Measurements from ENCODE around the gene INHBA.

INHBA gene

DNA sequence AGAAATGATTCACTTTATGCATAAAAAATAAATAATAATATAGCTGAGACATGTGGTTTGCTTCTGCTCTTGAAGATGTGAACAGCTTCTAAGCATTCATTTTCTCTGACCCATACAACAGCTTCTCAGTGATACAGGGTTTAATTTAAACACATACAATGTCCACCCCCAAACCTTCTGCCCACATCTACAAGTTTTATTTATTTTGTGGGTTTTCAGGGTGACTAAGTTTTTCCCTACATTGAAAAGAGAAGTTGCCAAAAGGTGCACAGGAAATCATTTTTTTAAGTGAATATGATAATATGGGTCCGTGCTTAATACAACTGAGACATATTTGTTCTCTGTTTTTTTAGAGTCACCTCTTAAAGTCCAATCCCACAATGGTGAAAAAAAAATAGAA, 17.2 kb downstream of the INHBA start:
- no peak for DNase-seq

GRCh38 chr7:41682422-41682821, 20.5 kb downstream of the INHBA start:
- DNase-seq, result no peak

DNA sequence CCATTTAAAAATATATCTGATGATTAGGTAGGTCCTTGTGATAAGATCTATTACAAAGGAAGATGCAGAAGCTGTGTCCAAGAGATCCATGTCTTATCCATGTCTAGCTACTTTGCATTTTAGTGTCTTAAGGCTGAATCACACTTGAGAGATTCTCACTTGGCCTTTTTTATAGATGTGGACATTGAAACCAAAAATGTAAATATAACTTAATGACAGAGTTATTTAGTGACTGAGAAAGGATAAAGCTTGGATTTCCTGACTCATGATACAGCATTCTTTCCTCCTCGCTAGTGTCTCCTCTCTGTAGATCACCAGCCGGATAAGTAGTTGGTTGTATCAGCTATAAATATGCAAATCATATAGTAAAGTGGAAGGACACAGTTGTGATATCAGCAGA, 23.3 kb downstream of the INHBA start:
- no peak for DNase-seq

DNA sequence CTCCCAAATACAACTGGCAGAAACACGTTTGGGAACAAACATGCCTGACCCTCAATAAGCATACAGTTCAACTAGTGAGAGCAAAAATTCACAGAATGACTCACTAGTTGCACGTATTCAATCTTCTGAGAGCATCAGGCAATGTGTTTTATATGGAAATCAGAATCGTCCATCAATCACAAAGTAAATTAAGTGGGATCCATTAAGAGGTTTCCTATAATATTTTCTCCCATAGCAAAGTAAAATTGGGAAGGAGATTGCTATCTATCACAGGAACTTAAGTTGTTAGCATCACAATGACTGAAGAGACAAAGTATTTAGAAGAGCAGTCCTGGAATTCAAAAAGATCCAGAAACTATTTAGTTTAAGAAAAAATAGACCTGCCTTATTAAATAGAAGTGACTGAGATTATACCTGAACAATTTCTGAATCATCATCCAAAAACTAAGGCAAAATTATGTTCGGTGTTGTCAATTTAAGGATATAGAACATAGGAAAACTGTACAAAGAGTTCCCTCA, 28.3 kb downstream of the INHBA start:
- DNase-seq, result no peak

DNA sequence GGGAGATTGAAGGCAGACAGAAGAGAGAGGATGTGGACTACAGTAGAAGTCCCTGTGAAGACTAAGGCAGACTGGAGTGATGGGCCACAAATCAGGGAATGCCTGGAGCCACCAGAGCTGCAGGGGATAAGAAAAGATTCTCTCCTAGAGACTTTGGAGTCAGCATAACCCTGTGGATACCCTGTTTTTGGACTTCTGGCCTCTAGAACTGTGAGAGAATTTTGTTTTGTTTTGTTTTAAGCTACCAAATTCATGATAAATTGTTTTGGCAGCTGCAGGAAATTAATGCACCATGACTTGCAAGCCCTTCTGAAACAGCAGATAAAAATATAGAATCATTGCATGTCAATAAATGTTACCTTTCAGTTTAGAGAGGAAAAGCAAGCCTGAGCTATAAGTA, 41.3 kb downstream of the INHBA start:
- DNase-seq, result no peak

DNA sequence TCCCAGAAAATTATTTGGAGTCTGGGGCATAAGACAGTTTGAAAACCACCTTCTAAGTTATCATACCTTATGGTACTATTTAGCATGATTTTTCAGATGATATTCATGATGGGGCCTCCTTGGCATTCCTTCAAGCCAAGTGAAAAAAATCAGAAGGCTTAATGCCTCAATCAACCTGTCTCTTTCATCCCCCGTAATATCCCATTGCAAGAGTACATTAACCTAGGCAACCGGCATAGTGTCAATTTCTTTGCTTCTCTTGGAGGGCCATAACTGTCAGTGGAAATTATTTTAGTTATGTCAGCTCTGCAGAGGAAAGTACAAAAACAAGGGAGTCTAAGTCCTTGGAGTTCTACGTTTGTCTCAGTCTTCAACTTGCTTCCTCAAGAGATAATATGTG, 43.4 kb downstream of the INHBA start:
- DNase-seq, result no peak

DNA sequence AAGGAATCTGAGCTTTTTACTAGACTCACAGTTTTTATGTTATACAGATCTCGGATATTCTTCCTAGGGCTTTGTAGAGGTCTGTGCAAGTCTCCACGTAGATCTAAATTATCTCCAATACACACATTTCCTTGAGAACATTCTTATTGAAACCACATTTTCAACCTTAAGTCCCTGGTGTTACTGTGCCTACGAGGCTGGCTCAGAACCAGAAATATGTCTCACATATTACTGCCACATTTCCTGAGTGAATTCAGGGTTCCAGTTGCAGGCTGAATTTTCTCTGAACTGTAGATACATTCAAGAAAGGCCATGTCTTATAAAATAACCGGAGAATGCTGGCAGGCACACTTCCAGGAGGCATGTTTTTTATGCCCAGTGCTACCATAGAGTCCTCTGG, 46.5 kb downstream of the INHBA start:
- DNase-seq, result no peak

DNA sequence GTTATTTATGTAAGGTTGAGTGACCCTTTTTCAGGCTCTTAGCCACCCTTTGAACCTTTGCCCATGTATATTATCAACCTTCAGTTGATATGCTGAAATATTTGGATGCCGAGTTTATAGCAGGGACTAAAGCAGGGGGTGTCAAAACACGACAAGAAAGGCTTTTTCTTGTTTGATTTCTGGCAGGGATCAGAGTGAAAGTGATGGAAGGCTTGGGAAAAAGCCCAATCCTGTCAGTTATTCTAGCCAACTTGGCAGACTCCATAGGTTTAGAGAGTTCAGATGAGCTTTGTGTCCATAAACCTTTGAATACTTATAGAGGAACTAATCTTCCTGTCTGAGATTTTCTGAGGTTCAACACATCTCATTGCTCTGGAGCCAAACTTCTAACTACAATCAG, 47.5 kb downstream of the INHBA start:
- DNase-seq, result no peak

DNA sequence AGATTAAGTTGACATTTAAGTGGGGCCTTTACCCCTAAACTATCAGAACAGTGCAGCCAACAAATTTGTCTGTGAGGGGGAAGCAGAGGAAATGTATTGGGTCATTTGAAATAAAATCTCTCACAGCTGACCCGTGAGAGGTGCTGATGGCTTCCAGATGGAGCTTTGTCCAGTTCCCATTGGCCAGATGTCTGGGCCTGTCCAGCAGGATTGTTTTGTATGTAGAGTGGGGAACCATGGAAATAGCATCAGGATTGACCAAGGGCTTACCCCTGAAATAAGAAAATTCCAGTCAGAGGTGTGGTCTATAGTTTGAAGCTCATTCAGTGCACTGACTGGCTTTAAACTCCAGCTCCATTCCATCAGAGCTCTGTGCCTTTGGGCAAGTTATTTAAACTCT, 50.6 kb downstream of the INHBA start:
- DNase-seq, result no peak

GRCh38 chr7:41648501-41648900, 54.4 kb downstream of the INHBA start:
- no peak for DNase-seq

DNA sequence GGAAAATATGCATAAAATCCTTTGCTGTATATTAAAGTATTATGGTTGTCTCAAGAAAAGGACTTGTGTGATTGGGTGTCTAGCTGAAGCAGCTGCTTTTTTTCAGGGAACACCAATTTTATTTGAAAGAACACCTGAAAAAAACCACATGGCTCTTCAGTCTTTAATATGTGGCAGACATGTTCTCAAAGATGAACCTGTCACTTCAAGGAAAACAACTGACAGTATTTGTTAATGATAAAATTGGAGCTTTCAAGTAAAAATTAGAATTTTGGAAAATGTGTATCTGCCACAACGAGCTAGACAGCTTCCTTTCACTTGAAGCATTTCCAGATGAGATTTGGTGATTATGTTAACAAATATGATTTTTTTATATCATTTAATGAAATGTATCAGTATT, 59.3 kb downstream of the INHBA start:
- DNase-seq, result no peak

GRCh38 chr7:41641665-41642014, 61.2 kb downstream of the INHBA start:
- DNase-seq, result no peak

GRCh38 chr7:41641011-41641664, 61.8 kb downstream of the INHBA start:
- DNase-seq, result no peak

DNA sequence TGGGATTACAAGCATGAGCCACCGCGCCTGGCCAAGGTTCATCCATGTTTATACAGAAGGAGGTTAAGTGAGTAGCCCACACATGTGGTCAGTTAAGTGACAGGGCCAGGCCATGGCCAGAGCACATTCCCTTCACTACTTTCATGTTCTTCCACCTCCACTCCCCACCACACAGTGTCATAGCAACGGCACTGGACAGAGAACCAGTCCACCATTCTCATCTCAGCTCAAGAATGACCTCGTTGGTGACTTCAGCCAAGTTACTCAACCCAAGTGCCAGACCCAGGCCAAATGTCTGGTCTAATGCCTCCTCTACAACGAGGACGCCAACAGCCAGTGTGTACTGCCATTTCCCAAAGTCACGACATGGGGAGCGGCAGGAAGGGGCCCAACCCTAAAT, 62.4 kb downstream of the INHBA start:
- DNase-seq, result no peak

GRCh38 chr7:41637049-41637448, 65.8 kb downstream of the INHBA start:
- DNase-seq, result no peak
